Esophagus squamous epithelium (tissue), 5 donors: ENCODE measurements around the gene ARHGEF2. TPM values are rescaled to one million over a fixed set of nuclear protein-coding genes. Genes with fewer than 3 reads are reported as not detected.

ENCODE experiments used
- DNase-seq: peaks from one replicate; lab custom pipeline; 2025; lab: John Stamatoyannopoulos, UW
- H3K27ac ChIP-seq, 4 donors: fragments of 200-600 bp; sonication (generic); one replicate each; pipeline ENCODE4 v1.5.1; 2016 to 2019; ENCODE audit warnings: mild to moderate bottlenecking in 1 of 4
- H3K27me3 ChIP-seq, 4 donors: fragments of 200-600 bp; sonication (generic); 1 replicate in 3 of 4; 2 replicates in 1 of 4; pipeline versions ENCODE4 v1.5.1 to v1.6.0; 2017 to 2021; ENCODE audit warnings: antibody characterized with exemption in 1 of 4
- H3K36me3 ChIP-seq, 3 donors: fragments of 200-600 bp; sonication (generic); one replicate each; pipeline ENCODE4 v1.5.1; 2016 to 2019
- H3K4me1 ChIP-seq, 3 donors: fragments of 200-600 bp; sonication (generic); one replicate each; pipeline ENCODE4 v1.5.1; 2017 to 2019
- H3K4me3 ChIP-seq, 4 donors: fragments of 200-600 bp; sonication (generic); 1 replicate in 3 of 4; 2 replicates in 1 of 4; pipeline ENCODE4 v1.5.1; 2016 to 2019; ENCODE audit warnings: mild to moderate bottlenecking in 2 of 4, moderate library complexity in 1 of 4
- H3K9me3 ChIP-seq, 3 donors: fragments of 200-600 bp; sonication (generic); one replicate each; pipeline ENCODE4 v1.5.1; 2016 to 2019
- CTCF ChIP-seq, 6 experiments: fragments of 450-650 bp in 4 of 6; fragments of 200-600 bp in 2 of 6; sonication (generic) in 2 of 6; IDR thresholded peaks; one replicate each; pipeline ENCODE4 v1.5.1; 2016 to 2019; ENCODE audit warnings: antibody characterized with exemption in 6 of 6, mild to moderate bottlenecking in 4 of 6, moderate library complexity in 4 of 6
- POLR2A ChIP-seq, 4 donors: fragments of 450-650 bp; IDR thresholded peaks; one replicate each; pipeline ENCODE4 v1.6.1; 2017; ENCODE audit warnings: antibody characterized with exemption in 4 of 4, mild to moderate bottlenecking in 4 of 4, moderate library complexity in 3 of 4
- WGBS, 2 donors: methylation state at CpG; one replicate each; pipeline ENCODE4 v1.1.5; 2018; 5-methylcytosine and 5-hydroxymethylcytosine counted together
- intact Hi-C: fragments of 100-400 bp; cut with DNase I; formaldehyde crosslinking; loops from one replicate; pipeline ENCODE4 v1.15.0; 2022
- total RNA-seq, 4 donors: library from RNA; depleted of rRNA; stranded (reverse); fragments of >200 nt; gene quantifications; one replicate each; pipeline ENCODE4 v1.1.0, GENCODE V29; 2016
- donor health status: DM: yes; HTN: yes; CAD: no.

Gene ARHGEF2
- total RNA-seq, 4 donors from 2014 or later = 22.6 to 38.3 (median 27.5) TPM

GRCh38 chr1:156003923-156004188, 25.5 kb upstream of the ARHGEF2 start:
- H3K4me1 ChIP-seq = peaks cover 0 to 39% (median 0%) of the 10 kb centered on the region in 3 donors
- 0 to 71% methylated on average over 1 to 2 of the region's 2 CpGs for WGBS, 2 donors
- no peak for TF ChIP-seq POLR2A (IDR thresholded peaks at IDR 0.05)
- no peak for TF ChIP-seq CTCF (IDR thresholded peaks at IDR 0.05)
- no peaks in the 10 kb centered on the region for H3K27me3 ChIP-seq
- H3K36me3 ChIP-seq = peaks cover 5 to 18% (median 5%) of the 10 kb centered on the region in 3 donors
- H3K27ac ChIP-seq = peak overlapping the region in 2 of 4 donors; percentile 31 to 60
- H3K9me3 ChIP-seq = no peaks in the 10 kb centered on the region
- intact Hi-C loops = no loop called here
- DNase-seq = no peak
- no peak overlapping the region for H3K4me3 ChIP-seq

GRCh38 chr1:156002188-156002911, 24.0 kb upstream of the ARHGEF2 start:
- Histone ChIP-seq H3K4me1 (peaks cover 0 to 39% (median 0%) of the 10 kb centered on the region in 3 donors), H3K27me3 (no peaks in the 10 kb centered on the region)

DNA sequence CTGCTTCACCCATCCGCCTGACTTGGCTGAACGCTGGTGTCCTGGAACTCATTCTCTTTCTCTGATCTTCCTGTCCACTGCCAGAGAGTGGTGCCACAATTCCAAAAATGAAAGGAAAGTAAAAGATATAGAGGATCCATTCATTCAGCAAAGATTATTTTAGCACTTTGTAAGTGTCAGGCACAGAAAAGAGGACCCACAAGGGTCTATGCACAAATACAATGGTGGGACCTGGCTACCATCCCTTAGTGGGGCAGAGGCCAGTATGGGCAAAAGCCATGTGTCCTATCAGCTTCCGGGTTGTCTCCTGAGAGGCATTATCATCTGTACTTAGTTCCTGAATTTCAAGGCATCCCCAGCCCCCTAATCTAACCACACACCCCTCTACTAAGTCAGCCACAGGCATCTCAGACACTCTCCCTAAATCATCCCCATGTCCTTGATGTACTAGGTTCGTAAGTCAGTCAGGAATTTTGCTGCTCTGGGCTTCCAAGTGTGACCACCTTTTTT, 23.4 kb upstream of the ARHGEF2 start:
- H3K4me3 ChIP-seq = no peak overlapping the region
- no peaks in the 10 kb centered on the region for H3K36me3 ChIP-seq
- H3K27me3 ChIP-seq = no peaks in the 10 kb centered on the region
- WGBS, 2 donors = 57 to 58% methylated on average over 4 of the region's 4 CpGs
- H3K9me3 ChIP-seq = no peaks in the 10 kb centered on the region
- TF ChIP-seq POLR2A (IDR thresholded peaks at IDR 0.05) (no peak), CTCF (IDR thresholded peaks at IDR 0.05) (no peak)
- peaks cover 0 to 35% (median 0%) of the 10 kb centered on the region in 3 donors for H3K4me1 ChIP-seq
- DNase-seq = no peak
- H3K27ac ChIP-seq = no peak overlapping the region
- intact Hi-C loops = no loop called here

More at GRCh38 chr1:156002188-156002911, 24.0 kb upstream of the ARHGEF2 start:
- WGBS, 2 donors = 59 to 60% methylated on average over 3 of the region's 3 CpGs
- intact Hi-C loops = no loop called here
- no peak overlapping the region for H3K27ac ChIP-seq
- no peak for DNase-seq
- H3K36me3 ChIP-seq = peaks cover 0 to 5% (median 0%) of the 10 kb centered on the region in 3 donors
- TF ChIP-seq POLR2A (IDR thresholded peaks at IDR 0.05) (no peak), CTCF (IDR thresholded peaks at IDR 0.05) (no peak)
- no peak overlapping the region for H3K4me3 ChIP-seq
- H3K9me3 ChIP-seq = no peaks in the 10 kb centered on the region

DNA sequence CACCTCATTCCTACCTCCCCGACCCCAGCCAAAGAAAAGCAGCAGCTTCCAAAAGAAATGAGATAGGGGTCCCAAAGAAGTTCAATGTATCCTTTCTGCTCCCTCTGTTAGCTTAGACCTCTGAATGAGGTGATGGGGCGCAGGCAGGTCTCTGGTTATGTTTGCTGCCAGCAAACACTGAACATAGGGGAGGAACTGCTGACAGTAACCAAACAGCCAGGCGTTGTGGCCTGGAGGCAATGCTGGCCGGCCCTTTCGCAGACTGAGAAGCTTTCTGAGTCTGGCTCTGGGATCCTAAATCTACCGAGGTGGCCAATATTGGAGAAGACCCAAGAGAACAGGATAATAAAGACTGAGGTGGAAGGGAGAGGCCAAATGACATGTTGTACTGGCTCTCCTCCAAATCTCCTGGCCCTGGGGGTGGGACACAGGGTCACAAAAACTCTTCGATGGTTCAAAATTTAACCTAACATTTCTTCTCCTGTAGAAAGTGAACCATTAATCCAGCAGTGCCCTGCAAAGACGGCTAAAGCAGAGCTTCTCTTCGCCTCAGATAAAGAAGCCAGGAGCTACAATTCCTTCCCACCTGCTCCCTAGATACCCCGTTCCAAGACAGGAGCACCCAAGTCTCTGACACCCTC, 22.8 kb upstream of the ARHGEF2 start:
- TF ChIP-seq CTCF (IDR thresholded peaks at IDR 0.05) (no peak), POLR2A (IDR thresholded peaks at IDR 0.05) (no peak)
- Histone ChIP-seq H3K27me3 (no peaks in the 10 kb centered on the region), H3K9me3 (no peaks in the 10 kb centered on the region), H3K36me3 (no peaks in the 10 kb centered on the region), H3K4me1 (peaks cover 0 to 35% (median 0%) of the 10 kb centered on the region in 3 donors), H3K27ac (no peak overlapping the region), H3K4me3 (no peak overlapping the region)
- WGBS, 2 donors = 42 to 55% methylated on average over 9 to 10 of the region's 10 CpGs
- no peak for DNase-seq
- intact Hi-C loops = no loop called here

- 80 to 83% methylated on average over 1 of the region's 1 CpG for WGBS, 2 donors
- no peak for DNase-seq
- Histone ChIP-seq H3K4me3 (no peak overlapping the region), H3K36me3 (no peaks in the 10 kb centered on the region), H3K4me1 (peaks cover 0 to 35% (median 0%) of the 10 kb centered on the region in 3 donors), H3K27me3 (no peaks in the 10 kb centered on the region), H3K9me3 (no peaks in the 10 kb centered on the region), H3K27ac (no peak overlapping the region)
- TF ChIP-seq CTCF (IDR thresholded peaks at IDR 0.05) = no peak
- no peak for TF ChIP-seq POLR2A (IDR thresholded peaks at IDR 0.05)
- intact Hi-C loops = no loop called here
These were observed 21.6 kb upstream of the ARHGEF2 start for GRCh38 chr1:155999964-156000363.
